Osteocyte (in vitro differentiated cells): ENCODE measurements around the gene TTC3. TPM values are rescaled to one million over a fixed set of nuclear protein-coding genes. Genes with fewer than 3 reads are reported as not detected.

Experiments
- DNase-seq: peaks from one replicate; pipeline ENCODE4 v3.0.0; 2021; ENCODE audit warnings: mixed read lengths; ENCODE audit not compliant: unreplicated experiment; ENCODE audit errors: extremely low spot score
- H3K27ac Mint-ChIP-seq: one replicate; pipeline ENCODE4 v1.8.0; 2021; ENCODE audit warnings: mild to moderate bottlenecking, mixed read lengths; ENCODE audit not compliant: unreplicated experiment
- H3K27me3 Mint-ChIP-seq: one replicate; pipeline ENCODE4 v1.8.0; 2021; ENCODE audit warnings: mixed read lengths; ENCODE audit not compliant: unreplicated experiment
- H3K36me3 Mint-ChIP-seq: one replicate; pipeline ENCODE4 v1.8.0; 2021; ENCODE audit warnings: mixed read lengths; ENCODE audit not compliant: unreplicated experiment
- H3K4me1 Mint-ChIP-seq: one replicate; pipeline ENCODE4 v1.8.0; 2021; ENCODE audit warnings: mixed read lengths; ENCODE audit not compliant: unreplicated experiment
- H3K4me3 Mint-ChIP-seq: one replicate; pipeline ENCODE4 v1.8.0; 2021; ENCODE audit warnings: mild to moderate bottlenecking, moderate library complexity, mixed read lengths; ENCODE audit not compliant: unreplicated experiment
- H3K9me3 Mint-ChIP-seq: one replicate; pipeline ENCODE4 v1.8.0; 2021; ENCODE audit warnings: mixed read lengths; ENCODE audit not compliant: unreplicated experiment
- CTCF ChIP-seq: fragments of 200-600 bp; sonication (generic); IDR thresholded peaks from 2 replicates; pipeline ENCODE4 v1.5.0; 2021; ENCODE audit warnings: antibody characterized with exemption, mild to moderate bottlenecking, moderate library complexity
- total RNA-seq: library from RNA; stranded (reverse); gene quantifications from 2 replicates; pipeline ENCODE4 v1.2.1, GENCODE V29; 2021

The TTC3 gene
- total RNA-seq, 1 donor from 2014 or later = 252 TPM

GRCh38 chr21:37146320-37147235, 73.5 kb downstream of the TTC3 start:
- no peak for TF ChIP-seq CTCF
- Mint-ChIP-seq H3K27ac (peak overlapping the region; percentile 8), H3K27me3 (no peaks in the 10 kb centered on the region), H3K9me3 (no peaks in the 10 kb centered on the region), H3K4me3 (no peak overlapping the region), H3K4me1 (peaks cover 6% of the 10 kb centered on the region), H3K36me3 (peaks cover 60% of the 10 kb centered on the region)
- no peak for DNase-seq

DNA sequence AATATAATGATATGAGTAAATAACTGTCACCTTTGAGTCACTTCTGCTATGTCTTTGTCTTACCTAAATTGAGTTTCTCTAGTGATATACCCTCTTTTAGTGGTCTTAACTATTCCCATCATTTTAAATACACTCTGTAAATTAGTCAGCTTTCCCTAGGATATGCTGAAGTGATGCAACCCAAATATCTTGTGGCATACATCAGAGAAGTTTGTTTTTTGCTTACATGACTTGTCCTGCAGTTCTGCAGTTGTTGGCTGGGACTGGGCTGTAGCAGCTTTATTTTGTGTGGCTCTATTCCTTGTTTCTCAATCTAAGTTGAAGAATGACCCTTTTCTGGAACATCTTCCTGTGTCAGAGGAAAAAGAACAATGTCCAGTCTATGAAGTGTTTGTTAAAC, 76.4 kb downstream of the TTC3 start:
- Mint-ChIP-seq H3K4me3 (no peak overlapping the region), H3K27ac (no peak overlapping the region)

DNA sequence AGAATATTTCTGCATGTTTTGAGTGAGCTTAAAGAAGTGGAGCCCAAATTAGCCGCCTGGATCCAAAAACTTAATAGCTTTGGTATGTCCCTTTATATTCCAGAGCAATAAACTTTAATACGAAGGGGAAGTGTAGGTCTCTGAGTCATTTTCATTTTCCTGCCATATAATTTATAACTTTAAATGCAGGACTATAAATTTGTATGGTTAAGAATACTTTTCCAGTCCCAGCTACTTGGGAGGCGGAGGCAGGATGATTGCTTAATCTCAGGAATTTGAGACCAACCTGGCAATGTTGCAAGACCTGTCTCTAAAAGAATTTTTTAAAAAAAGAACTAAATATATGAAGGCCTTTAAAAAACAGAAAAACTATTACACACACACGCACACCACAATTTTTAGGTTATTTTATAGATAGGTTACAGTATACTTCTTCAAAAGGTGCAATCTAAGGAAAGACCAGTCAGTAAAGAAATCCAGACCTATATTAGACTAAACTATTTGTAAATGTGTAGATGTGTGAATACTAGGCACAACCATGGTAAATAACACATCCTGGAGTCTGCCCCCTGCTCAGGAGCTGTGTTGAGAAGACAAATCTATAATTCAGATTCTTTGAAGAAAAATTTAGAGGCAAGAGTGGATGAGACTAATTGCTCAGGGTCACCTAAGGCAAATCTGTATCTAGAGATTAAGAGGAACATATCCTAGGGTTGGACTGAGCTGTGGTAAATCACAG, 80.3 kb downstream of the TTC3 start:
- Mint-ChIP-seq H3K36me3 (peaks cover 68% of the 10 kb centered on the region), H3K27ac (no peak overlapping the region), H3K4me3 (no peak overlapping the region), H3K27me3 (no peaks in the 10 kb centered on the region), H3K9me3 (no peaks in the 10 kb centered on the region), H3K4me1 (no peaks in the 10 kb centered on the region)
- no peak for DNase-seq
- TF ChIP-seq CTCF = no peak

More for the DNA sequence above, 76.4 kb downstream of the TTC3 start:
- no peaks in the 10 kb centered on the region for H3K27me3 Mint-ChIP-seq
- no peak for DNase-seq
- TF ChIP-seq CTCF = no peak
- H3K36me3 Mint-ChIP-seq = peaks cover 63% of the 10 kb centered on the region
- H3K9me3 Mint-ChIP-seq = no peaks in the 10 kb centered on the region
- peaks cover 6% of the 10 kb centered on the region for H3K4me1 Mint-ChIP-seq

DNA sequence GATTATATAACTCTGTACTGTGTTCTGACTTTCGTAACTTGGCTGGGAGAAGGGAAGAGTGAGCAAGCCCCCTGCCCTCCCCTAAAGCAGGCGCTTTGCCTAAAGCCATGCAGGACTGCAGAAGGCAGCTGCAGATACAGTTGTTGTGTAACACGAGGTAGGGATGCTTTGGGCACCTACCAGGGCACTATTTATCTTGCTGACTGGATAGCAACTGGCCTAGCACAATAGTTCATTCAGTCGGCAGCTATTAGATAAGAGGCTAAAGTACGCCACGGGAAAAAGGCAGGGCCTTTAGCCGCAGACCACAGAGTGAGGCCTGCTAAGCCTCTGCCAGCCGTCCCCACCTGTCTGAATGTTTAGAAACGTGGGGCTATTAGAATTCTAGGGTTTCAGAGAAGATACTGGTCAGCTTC, 80.9 kb downstream of the TTC3 start:
- no peak for DNase-seq

More for the DNA sequence above, 80.9 kb downstream of the TTC3 start:
- no peak for TF ChIP-seq CTCF
- H3K27me3 Mint-ChIP-seq = no peaks in the 10 kb centered on the region
- H3K27ac Mint-ChIP-seq = no peak overlapping the region
- H3K9me3 Mint-ChIP-seq = no peaks in the 10 kb centered on the region
- H3K36me3 Mint-ChIP-seq = peaks cover 70% of the 10 kb centered on the region
- no peak overlapping the region for H3K4me3 Mint-ChIP-seq
- no peaks in the 10 kb centered on the region for H3K4me1 Mint-ChIP-seq
